Stimulated activated CD8-positive, alpha-beta memory T cell treated with anti-CD3 and anti-CD28 coated beads, Interleukin-7, amount 100 ng/mL, for 48 hours (primary cell): ENCODE measurements around the gene MESP2.

Experiments
- DNase-seq, 2 donors: peaks; one replicate each; pipeline ENCODE4 v3.0.0-alpha.2; 2020; ENCODE audit warnings: low read depth in 1 of 2; ENCODE audit errors: extremely low read depth in 1 of 2

The MESP2 gene

DNA sequence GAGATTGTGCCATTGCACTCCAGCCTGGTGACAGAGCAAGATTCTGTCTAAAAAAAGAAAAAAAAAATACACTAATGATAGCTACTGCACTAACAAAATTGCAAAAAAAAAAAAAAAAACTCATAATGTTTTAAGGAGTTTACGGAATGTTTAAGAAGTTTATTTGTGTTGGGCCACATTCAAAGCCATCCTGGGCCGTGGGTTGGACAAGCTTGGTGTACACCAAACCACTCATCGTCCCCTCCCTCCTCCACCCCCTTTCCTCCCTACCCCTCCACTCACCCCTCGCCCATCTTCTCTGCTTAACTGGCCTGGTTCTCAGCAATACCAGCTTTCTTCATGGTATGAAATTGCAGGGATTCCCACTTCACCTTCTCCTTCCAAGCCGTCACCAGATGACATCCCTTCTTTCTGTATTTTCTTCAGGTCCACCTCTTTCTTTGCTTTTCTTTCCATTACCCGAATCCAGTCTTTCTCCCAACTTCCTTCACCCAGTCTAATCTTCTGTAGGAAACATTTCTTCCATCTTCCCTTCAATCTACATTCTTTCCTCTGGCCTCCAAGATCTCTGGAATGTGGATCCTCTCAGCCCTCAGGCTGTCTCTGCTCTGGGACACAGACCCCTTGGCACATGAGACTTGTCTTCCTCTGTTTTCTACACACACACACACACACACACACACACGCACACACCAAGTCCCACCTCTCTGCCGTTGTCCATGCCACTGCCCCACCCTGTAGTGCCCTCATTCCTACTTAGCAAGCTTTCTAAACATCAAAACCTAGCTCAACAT, 21.6 kb upstream of the MESP2 start:
- no peak for DNase-seq

- DNase-seq = no peak
Measured at GRCh38 chr15:89755701-89756100, 20.4 kb upstream of the MESP2 start.

DNA sequence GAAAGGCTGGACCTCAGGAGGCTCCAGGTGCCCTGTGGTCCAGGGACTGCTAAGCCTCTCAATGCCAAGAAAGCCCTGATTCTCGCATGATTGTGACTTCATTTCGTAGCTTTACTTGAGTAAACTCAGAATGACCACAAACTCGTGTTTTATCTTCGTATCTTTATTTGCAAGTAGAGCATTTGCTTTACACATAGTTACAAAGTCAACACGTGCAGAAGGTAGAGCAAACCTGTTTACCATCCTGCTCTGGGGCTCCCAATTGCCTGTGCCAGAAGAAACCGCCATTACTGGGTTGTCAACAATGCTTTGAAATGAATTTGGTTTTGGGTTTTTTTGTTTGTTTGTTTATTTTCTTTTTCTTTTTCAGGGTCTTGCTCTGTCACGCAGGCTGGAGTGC, 19.2 kb upstream of the MESP2 start:
- DNase-seq = no peak

- no peak for DNase-seq
Measured at GRCh38 chr15:89758283-89758682, 17.8 kb upstream of the MESP2 start.

DNA sequence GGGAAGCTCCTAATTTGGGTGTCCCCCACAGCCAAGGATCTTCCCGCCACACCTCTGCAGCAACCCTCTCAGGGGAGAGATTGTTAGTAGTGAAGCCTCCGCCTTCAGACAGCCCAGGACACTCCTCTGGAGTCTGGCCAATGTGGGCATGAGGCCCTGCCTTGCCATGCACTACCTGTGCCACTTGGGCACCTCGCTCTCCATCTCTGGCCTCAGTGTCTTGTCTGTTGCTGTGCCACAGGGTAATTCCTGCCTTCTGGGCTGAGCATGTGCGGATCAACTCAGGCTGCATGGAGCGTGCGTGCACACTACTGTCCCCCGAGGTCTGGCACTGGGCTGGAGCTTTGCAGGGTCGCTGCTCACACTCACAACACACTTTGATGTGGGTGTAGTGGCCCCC, 17.2 kb upstream of the MESP2 start:
- no peak for DNase-seq

GRCh38 chr15:89759835-89760234, 16.3 kb upstream of the MESP2 start:
- DNase-seq = no peak

- peak; percentile 31 to 38 for DNase-seq
Measured at GRCh38 chr15:89760303-89761008, 15.7 kb upstream of the MESP2 start.

DNA sequence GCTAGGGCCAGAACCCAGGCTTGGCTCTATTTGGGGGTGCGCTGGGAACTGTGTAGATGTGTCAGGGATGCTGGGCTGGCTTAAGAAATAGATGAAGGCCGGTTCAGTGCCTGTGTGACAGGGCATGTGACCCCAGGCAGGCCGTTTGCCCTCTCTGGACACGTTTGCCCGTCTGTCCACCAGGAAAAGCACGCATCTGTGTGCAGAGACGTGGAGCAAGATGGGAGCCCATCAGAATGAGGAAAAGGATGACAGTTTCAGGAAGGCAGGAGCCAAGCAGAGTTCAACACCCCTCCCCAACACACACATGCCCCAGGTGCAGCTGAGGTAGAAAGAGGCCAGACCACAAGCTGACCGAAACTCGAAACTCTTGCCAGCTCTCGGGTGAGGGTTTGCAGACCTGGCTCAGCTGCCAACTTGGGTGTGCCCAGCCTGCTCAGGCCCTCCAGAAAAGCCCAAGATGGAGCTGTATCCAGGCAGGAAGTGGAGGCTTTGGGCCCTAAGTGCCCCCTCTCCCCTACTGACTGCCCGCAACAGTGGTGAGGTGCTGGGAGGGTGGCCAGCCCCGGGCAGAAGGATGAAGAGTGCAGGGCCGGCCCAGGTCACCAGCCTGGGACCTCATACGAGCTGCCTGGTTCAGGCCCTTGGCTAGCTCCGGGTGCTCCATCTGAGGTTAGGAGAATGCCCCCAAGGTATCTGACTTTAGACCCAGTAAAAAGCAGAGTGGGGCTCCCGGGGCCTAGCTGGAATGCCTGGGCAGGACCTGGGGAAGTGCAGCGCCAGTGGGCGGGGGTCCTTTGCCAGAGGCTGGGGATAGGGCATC, 14.9 kb upstream of the MESP2 start:
- DNase-seq = no peak

DNA sequence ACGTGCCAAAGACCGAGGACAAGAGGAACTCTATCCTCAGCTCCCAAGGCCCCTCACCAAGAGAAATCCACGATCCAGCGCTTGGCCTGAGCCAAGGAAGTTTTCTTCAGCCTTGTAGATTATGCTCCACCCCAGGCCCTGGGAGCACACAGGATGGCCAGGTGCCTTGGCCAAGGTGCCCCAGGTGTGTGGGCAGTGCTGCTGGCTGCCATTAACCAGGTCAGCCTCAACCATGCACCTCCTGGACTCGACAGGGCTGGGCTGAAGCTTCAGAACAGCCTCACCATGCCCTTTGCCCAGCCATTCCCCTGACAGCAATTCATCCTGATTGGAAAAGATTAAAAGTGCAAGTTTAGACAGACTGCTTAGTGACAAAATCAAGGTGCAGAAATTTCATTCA, 14.2 kb upstream of the MESP2 start:
- DNase-seq = no peak

GRCh38 chr15:89765694-89766093, 10.4 kb upstream of the MESP2 start:
- DNase-seq = no peak

DNA sequence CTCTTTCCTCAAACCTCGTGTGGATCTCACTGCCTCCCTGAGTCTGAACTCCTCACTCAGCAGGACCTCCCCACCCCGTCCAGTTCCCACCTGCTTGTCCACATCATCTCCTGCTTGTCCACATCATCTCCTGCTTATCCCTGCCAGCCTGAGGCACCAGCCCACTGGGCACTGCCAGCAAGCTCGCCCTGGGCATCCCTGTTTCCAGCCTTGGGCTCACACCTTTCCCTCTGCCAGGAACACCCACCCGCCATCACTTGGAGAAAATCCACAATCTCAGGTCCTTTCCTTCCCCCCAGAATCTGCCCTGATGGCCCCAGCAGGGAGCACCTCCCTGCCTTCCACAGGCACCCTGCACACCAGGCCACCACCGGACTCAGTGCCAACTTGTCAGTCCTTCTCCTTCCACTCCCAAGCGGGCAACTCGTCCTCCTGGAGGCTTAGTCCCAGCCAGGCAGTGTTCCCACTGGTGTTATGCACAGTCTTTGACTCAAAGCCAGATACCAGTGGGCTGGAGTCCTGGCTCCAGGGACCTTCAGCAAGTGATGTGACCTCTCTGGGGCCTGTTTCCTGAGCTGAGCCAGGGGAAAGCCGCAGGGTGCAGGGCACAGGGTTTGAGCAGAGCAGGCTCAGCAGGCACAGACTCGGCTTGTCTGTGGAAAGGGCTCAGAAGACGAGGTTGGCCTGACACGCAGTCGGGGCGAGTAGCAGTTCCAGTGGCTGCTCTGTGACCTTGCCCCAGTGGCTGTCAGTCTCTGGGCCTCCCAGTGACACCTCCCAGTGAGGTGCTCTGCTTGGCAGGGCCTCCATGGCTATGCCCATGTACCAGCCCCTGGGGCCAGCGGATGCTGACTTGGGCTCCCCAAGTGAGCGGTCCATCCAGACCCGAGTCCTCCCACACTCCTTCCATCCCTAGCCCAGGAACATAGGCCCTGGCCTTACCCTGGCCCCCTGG, 9.5 kb upstream of the MESP2 start:
- no peak for DNase-seq

DNA sequence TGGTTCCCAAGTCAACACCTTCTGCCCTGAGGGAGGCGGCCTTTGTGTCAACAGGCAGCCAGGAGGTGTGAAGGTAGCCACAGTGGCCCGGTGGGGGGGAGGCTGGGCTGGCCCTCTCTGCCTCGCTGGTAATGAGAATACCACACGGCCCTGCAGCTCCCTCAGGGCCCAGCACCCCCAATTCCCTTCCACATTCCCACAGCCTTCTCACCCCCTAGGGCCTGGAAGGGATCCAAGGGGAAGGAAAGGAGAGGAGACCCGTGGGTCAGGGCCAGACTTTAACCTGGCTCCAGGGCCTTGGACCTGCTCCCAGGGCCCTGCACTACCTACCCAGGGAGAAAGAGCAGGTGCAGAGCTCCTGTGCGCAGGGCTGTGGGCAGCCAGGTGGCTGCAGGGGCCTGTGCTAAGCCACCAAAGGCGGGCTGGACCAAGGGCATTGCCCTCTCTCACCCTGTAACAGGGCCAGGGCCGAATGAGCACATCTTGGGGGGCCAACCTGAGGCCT, 8.7 kb upstream of the MESP2 start:
- no peak for DNase-seq

DNA sequence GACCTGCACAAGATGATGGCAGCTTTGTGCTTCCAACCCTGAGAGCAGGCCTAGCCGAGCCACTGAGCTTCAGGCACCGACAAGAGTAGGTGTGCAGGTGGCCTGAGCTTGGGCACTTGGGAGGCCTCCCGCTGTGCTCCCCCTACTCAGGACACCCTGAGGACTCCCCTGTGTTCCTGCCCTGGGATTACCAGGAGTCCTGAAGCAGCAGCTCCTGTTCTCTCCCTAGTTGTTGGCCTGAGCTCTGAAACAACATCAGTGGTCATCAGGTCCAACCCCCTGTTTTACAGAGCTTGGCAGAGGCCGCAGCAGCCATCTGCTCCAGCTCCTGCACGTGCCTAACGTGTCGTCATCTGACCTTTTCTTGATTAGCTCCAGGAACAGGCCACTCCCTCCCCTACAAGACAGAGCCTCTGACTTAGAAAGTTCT, 8.0 kb upstream of the MESP2 start:
- no peak for DNase-seq

- DNase-seq = no peak
Measured at GRCh38 chr15:89769366-89769765, 6.8 kb upstream of the MESP2 start.

DNA sequence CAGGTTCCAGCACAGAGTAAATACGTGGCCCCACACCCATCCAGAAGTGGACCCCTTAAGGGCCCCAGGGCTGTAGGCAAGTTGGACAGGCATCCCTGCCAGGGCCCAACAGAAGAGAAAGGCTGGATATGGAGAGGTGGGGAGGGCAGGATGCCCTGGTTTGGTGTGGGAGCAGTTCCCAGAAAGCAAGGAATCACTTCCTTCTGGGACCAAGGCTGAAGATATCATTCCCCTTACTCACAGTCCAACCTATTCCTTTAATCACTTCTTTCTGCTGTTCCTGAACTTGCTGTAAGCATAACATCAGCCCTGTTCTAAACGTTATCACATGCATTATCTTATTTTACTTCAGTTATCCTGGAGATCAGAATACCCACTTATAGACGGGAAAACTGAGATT, 6.1 kb upstream of the MESP2 start:
- DNase-seq = no peak

DNA sequence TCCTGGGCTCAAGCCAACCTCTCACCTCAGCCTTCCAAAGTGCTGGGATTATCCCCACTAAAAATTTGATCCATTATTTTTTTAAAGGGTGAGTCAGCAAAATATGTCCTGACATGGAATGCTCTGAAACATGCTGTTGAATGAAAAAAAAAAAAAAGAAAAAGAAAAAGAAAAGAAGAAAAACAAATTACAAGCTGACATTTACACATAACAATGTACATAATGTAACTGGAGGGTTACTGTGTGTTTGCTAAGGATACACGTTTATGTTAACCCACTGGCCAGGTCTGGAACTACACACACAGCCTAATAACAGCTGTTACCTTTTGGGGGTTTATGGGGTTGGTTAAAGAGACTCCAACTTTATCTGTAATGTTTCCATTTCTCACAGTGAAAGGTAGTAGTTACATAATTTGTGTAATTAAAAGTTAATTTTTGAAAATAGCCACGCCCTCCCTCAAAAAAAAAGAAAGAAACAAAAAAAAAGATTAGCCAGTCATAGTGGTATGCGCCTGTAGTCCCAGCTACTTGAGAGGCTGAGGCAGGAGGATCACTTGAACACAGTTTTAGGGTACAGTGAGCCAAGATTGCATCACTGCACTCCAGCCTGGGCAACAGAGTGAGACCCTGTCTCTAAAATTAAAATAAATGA, 3.1 kb upstream of the MESP2 start:
- DNase-seq = no peak

DNA sequence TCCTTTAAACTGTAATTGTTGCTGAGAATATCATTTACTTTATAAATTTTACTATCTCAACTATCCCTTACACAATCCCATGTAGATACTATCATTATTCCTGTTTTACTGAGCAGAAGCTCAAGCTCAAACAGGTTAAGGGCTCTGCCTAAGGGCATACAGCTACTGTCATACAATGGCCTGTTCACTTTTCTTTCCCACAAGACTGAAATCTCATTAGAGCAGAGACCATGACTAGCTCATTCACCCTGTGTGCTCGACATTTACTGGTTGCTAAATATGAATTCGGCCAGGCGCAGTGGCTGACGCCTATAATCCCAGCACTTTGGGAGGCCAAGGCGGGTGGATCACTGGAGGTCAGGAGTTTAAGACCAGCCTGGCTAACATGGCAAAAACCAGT, 1.6 kb upstream of the MESP2 start:
- DNase-seq = no peak

DNA sequence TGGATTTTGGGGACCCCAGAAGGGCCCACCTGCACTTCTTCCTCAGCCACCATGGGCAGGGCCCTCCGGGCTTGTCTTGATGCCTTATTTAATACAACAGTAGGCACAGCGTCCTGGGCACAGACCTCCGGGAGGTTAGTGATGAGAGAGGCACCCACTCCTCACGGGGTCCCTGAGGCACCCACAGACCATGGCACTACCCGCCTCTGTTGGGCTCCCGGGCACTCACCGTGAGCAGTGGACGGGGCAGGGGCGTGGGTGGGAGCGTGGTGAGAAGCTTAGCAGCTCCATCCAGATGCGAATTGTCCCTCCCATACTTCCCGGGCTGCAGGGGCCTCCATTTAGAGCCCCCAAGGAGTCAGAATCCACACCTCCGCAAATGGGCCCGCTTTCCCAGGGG, 317 bp upstream of the MESP2 start:
- DNase-seq = no peak

DNA sequence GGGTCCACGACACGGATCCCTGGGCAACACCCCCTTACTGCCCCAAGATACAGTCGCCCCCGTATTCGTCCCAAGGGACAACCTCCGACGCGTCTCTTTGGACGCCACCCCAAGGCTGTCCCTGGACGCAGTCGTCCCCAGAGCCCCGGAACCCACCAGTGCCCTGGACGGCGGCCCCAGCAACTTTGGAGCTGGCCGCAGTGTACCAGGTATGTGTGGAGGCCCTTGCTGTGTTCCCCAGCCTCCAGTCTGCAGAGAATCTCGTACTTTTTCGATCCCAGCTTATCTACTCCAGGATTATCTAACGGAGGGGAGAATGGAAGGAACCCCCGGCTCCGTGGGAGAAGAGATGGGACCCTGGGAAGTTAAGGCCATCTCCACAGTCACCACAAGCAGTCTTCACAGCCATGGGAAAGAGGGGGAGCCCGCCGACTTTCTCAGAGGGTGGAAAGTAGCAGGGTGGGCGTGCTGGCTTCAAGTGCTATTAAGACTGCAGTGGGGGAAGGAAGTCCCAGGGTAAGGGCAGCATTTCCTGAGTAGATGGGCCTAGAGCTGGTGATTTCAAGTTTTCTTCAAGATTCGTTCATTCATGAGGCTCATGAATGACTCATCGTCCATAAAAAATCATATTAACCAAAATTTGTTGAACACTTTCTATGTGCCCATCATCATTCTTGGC, 1.1 kb downstream of the MESP2 start:
- DNase-seq = no peak
